H9 (cell line): ENCODE data around the gene MUCL3. TPM values are rescaled to one million over a fixed set of nuclear protein-coding genes. Genes with fewer than 3 reads are reported as not detected.

Experiments
- DNase-seq: peaks from one replicate; pipeline ENCODE4 v3.0.0-alpha.2; 2017
- H2AFZ ChIP-seq: one replicate; pipeline ENCODE4 v1.6.1; 2013; ENCODE audit warnings: mild to moderate bottlenecking, low read length, control low read depth, moderate library complexity
- H2AK5ac ChIP-seq: 2 replicates; pipeline ENCODE4 v1.6.1; 2013; ENCODE audit warnings: low read length, control low read depth, mixed read lengths; ENCODE audit not compliant: insufficient read length
- H2BK120ac ChIP-seq: one replicate; pipeline ENCODE4 v1.6.1; 2013; ENCODE audit warnings: low read depth, mild to moderate bottlenecking, low read length, control low read depth, inconsistent platforms; ENCODE audit not compliant: poor library complexity, severe bottlenecking
- H2BK12ac ChIP-seq: 2 replicates; pipeline ENCODE4 v1.6.1; 2013; ENCODE audit warnings: low read length, control low read depth, mixed read lengths, low read depth; ENCODE audit not compliant: insufficient read length
- H2BK15ac ChIP-seq: 2 replicates; pipeline ENCODE4 v1.6.1; 2013; ENCODE audit warnings: low read depth, low read length, control low read depth
- H2BK20ac ChIP-seq: one replicate; pipeline ENCODE4 v1.6.1; 2013; ENCODE audit warnings: low read depth, mild to moderate bottlenecking, low read length, control low read depth, inconsistent platforms; ENCODE audit not compliant: poor library complexity, severe bottlenecking
- H2BK5ac ChIP-seq: 2 replicates; pipeline ENCODE4 v1.6.1; 2013; ENCODE audit warnings: low read length, control low read depth, mixed read lengths; ENCODE audit not compliant: insufficient read length
- H3K14ac ChIP-seq: 2 replicates; pipeline ENCODE4 v1.6.1; 2013; ENCODE audit warnings: low read length, control low read depth; ENCODE audit not compliant: insufficient read depth
- H3K18ac ChIP-seq: 2 replicates; pipeline ENCODE4 v1.6.1; 2013; ENCODE audit warnings: low read depth, mild to moderate bottlenecking, mixed read lengths, low read length, control low read depth; ENCODE audit not compliant: insufficient read length
- H3K23ac ChIP-seq: 2 replicates; pipeline ENCODE4 v1.6.1; 2013; ENCODE audit warnings: low read length, control low read depth, mixed read lengths, low read depth; ENCODE audit not compliant: insufficient read length
- H3K23me2 ChIP-seq: 2 replicates; pipeline ENCODE4 v1.6.1; 2013; ENCODE audit warnings: low read depth, mild to moderate bottlenecking, mixed read lengths, low read length, control low read depth; ENCODE audit not compliant: insufficient read length, poor library complexity, severe bottlenecking
- H3K27ac ChIP-seq: 2 replicates; pipeline ENCODE4 v1.5.1; 2013; ENCODE audit warnings: low read length, control low read depth, mixed read lengths, low read depth; ENCODE audit not compliant: insufficient read length
- H3K27me3 ChIP-seq: 2 replicates; pipeline ENCODE4 v1.6.1; 2013; ENCODE audit warnings: low read length, control low read depth, inconsistent platforms; ENCODE audit not compliant: insufficient read depth
- H3K4ac ChIP-seq: 2 replicates; pipeline ENCODE4 v1.6.1; 2013; ENCODE audit warnings: low read depth, mild to moderate bottlenecking, control low read depth, inconsistent platforms, low read length, moderate library complexity
- H3K4me1 ChIP-seq: 2 replicates; pipeline ENCODE4 v1.6.1; 2013; ENCODE audit warnings: low read length, control low read depth, inconsistent platforms; ENCODE audit not compliant: insufficient read depth
- H3K4me2 ChIP-seq: 2 replicates; pipeline ENCODE4 v1.6.1; 2013; ENCODE audit warnings: low read length, control low read depth, mixed read lengths; ENCODE audit not compliant: insufficient read length, insufficient read depth
- H3K56ac ChIP-seq: 2 replicates; pipeline ENCODE4 v1.6.1; 2013; ENCODE audit warnings: low read depth, mild to moderate bottlenecking, mixed read lengths, low read length, control low read depth; ENCODE audit not compliant: insufficient read length
- H3K79me1 ChIP-seq: 2 replicates; pipeline ENCODE4 v1.6.1; 2013; ENCODE audit warnings: low read depth, mild to moderate bottlenecking, moderate library complexity, low read length, control low read depth, inconsistent platforms; ENCODE audit not compliant: insufficient read depth, poor library complexity, severe bottlenecking
- H3K79me2 ChIP-seq: 2 replicates; pipeline ENCODE4 v1.6.1; 2013; ENCODE audit warnings: low read length, control low read depth, inconsistent platforms; ENCODE audit not compliant: insufficient read depth
- H3K9ac ChIP-seq: 2 replicates; pipeline ENCODE4 v1.6.1; 2013; ENCODE audit warnings: low read length, control low read depth, mixed read lengths; ENCODE audit not compliant: insufficient read length; ENCODE audit errors: extremely low read depth
- H3K9me3 ChIP-seq: one replicate; pipeline ENCODE4 v1.6.1; 2013; ENCODE audit warnings: low read depth, low read length, inconsistent platforms; ENCODE audit not compliant: control insufficient read depth
- H3T11ph ChIP-seq: one replicate; pipeline ENCODE4 v1.6.1; 2013; ENCODE audit warnings: mild to moderate bottlenecking, low read length, control low read depth, inconsistent platforms
- H4K20me1 ChIP-seq: one replicate; pipeline ENCODE4 v1.6.1; 2013; ENCODE audit not compliant: control insufficient read depth, insufficient read length, insufficient read depth
- H4K5ac ChIP-seq: 2 replicates; pipeline ENCODE4 v1.6.1; 2013; ENCODE audit warnings: low read depth, mild to moderate bottlenecking, mixed read lengths, low read length, control low read depth; ENCODE audit not compliant: insufficient read length
- H4K8ac ChIP-seq: replicated peaks from 2 replicates; pipeline ENCODE4 v1.6.1; 2013; ENCODE audit warnings: low read length, control low read depth, mixed read lengths, low read depth; ENCODE audit not compliant: insufficient read length
- H4K91ac ChIP-seq: 2 replicates; pipeline ENCODE4 v1.6.1; 2013; ENCODE audit warnings: low read depth, mild to moderate bottlenecking, moderate library complexity, mixed read lengths, low read length, control low read depth; ENCODE audit not compliant: insufficient read length
- H3K27ac Mint-ChIP-seq, 3 experiments: 2 replicates in 2 of 3; 3 replicates in 1 of 3; pipeline ENCODE4 v1.8.0; 2020 to 2021; ENCODE audit warnings: mixed read lengths in 3 of 3, mild to moderate bottlenecking in 1 of 3, moderate library complexity in 1 of 3
- H3K27me3 Mint-ChIP-seq: 2 replicates; pipeline ENCODE4 v1.8.0; 2021; ENCODE audit warnings: low read depth, mild to moderate bottlenecking, moderate library complexity, mixed read lengths
- H3K36me3 Mint-ChIP-seq, 3 experiments: 2 replicates in 2 of 3; 3 replicates in 1 of 3; pipeline ENCODE4 v1.8.0; 2020 to 2021; ENCODE audit warnings: low read depth in 3 of 3, mixed read lengths in 3 of 3; ENCODE audit not compliant: insufficient read depth in 1 of 3
- H3K4me1 Mint-ChIP-seq, 2 experiments: 2 replicates each; pipeline ENCODE4 v1.8.0; 2020; ENCODE audit warnings: mixed read lengths in 2 of 2
- H3K4me3 Mint-ChIP-seq, 2 experiments: 2 replicates in 1 of 2; 3 replicates in 1 of 2; pipeline ENCODE4 v1.8.0; 2020 to 2021; ENCODE audit warnings: mild to moderate bottlenecking in 2 of 2, mixed read lengths in 2 of 2, moderate library complexity in 1 of 2
- H3K9me3 Mint-ChIP-seq, 2 experiments: 2 replicates in 1 of 2; 3 replicates in 1 of 2; pipeline ENCODE4 v1.8.0; 2020; ENCODE audit warnings: mild to moderate bottlenecking in 2 of 2, mixed read lengths in 2 of 2, moderate library complexity in 1 of 2
- WGBS: extraction: QIAGEN DNeasy Blood & Tissue Kit; methylation state at CpG from one replicate; pipeline ENCODE4 v1.1.7; 2013; ENCODE audit warnings: missing lambda C conversion rate, low lambda C conversion rate, mixed read lengths; ENCODE audit not compliant: insufficient read length; ENCODE audit errors: extremely low coverage; 5-methylcytosine and 5-hydroxymethylcytosine counted together
- total RNA-seq: library from RNA; stranded (reverse); gene quantifications from 2 replicates; pipeline ENCODE4 v1.2.1, GENCODE V29; 2021
- TF ChIP-seq, protein P1 (sequence below): fragments of 200-600 bp; sonication (generic); conservative IDR thresholded peaks from 3 replicates; pipeline ENCODE4 v1.8.0; 2021; ENCODE audit warnings: antibody characterized with exemption, mild to moderate bottlenecking

The MUCL3 gene
- total RNA-seq, 1 experiment from 2014 or later, result 0.15 TPM

DNA sequence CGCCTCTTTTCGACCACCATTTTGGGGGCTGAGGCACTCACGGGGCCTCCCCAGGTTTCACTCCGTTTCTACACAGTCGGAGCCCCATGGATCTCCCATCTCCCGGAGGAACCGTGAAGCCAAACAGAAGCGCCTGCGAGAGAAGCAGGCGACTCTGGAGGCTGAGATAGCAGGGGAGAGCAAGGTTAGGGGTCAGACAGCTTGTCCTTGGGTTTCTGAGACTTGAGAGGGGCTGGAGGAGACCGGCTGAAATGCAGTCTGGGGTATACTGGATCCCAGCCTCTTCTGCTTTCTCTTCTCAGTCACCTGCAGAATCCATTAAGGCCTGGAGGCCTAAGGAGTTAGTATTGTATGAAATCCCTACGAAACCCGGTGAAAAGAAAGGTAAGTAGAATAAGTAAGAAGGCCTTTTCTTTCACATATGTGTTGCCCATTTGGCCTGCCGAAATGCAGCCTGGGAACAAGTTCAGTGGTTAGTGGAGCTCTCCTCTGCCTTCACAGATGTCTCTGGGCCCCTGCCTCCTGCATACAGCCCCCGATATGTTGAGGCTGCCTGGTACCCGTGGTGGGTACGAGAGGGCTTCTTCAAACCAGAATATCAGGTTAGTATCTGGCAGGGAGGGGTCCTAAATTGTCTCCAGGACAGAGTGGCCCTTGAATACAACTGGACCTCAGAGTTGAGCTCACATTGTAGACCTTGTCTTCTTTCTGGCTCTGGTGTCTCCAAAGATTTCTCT is 25.8 kb upstream of the MUCL3 start:
- Mint-ChIP-seq H3K27me3 (no peaks in the 10 kb centered on the region; the same call in none of the 2 replicates), H3K4me3 (peak overlapping the region; percentile 82 to 93), H3K36me3 (peaks cover 41 to 78% (median 75%) of the 10 kb centered on the region in 3 experiments), H3K4me1 (peaks cover 22 to 26% of the 10 kb centered on the region in 2 experiments), H3K27ac (peak overlapping the region; percentile 26 to 89 (median 53); a peak in 3 of 7 replicates), H3K9me3 (no peaks in the 10 kb centered on the region)
- no peak overlapping the region for H4K8ac ChIP-seq
- H2BK12ac ChIP-seq, result no peak overlapping the region
- H4K5ac ChIP-seq, result no peak overlapping the region
- H3K27me3 ChIP-seq, result no peaks in the 10 kb centered on the region
- H3K9me3 ChIP-seq, result no peaks in the 10 kb centered on the region
- no peak overlapping the region for H4K91ac ChIP-seq
- H4K20me1 ChIP-seq, result no peaks in the 10 kb centered on the region
- no peak overlapping the region for H2AFZ ChIP-seq
- H3K27ac ChIP-seq, result no peak overlapping the region
- H3K79me1 ChIP-seq, result no peaks in the 10 kb centered on the region
- H3K23ac ChIP-seq, result no peak overlapping the region
- DNase-seq, result no peak
- H2BK15ac ChIP-seq, result no peak overlapping the region
- H3K9ac ChIP-seq, result peak overlapping the region; percentile 28
- TF ChIP-seq, protein P1, sequence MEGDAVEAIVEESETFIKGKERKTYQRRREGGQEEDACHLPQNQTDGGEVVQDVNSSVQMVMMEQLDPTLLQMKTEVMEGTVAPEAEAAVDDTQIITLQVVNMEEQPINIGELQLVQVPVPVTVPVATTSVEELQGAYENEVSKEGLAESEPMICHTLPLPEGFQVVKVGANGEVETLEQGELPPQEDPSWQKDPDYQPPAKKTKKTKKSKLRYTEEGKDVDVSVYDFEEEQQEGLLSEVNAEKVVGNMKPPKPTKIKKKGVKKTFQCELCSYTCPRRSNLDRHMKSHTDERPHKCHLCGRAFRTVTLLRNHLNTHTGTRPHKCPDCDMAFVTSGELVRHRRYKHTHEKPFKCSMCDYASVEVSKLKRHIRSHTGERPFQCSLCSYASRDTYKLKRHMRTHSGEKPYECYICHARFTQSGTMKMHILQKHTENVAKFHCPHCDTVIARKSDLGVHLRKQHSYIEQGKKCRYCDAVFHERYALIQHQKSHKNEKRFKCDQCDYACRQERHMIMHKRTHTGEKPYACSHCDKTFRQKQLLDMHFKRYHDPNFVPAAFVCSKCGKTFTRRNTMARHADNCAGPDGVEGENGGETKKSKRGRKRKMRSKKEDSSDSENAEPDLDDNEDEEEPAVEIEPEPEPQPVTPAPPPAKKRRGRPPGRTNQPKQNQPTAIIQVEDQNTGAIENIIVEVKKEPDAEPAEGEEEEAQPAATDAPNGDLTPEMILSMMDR, result no peak
- peak overlapping the region; percentile 78 for H3K4me2 ChIP-seq
- H3K23me2 ChIP-seq, result peaks cover 10% of the 10 kb centered on the region
- no CpG with 5 or more reads among the region's 17 CpGs for WGBS
- H3K14ac ChIP-seq, result no peak overlapping the region
- H3K79me2 ChIP-seq, result no peaks in the 10 kb centered on the region
- no peak overlapping the region for H2AK5ac ChIP-seq
- no peak overlapping the region for H3K18ac ChIP-seq
- no peak overlapping the region for H2BK120ac ChIP-seq
- no peak overlapping the region for H3T11ph ChIP-seq
- no peaks in the 10 kb centered on the region for H3K4me1 ChIP-seq
- no peak overlapping the region for H2BK5ac ChIP-seq
- H3K56ac ChIP-seq, result no peak overlapping the region
- no peak overlapping the region for H3K4ac ChIP-seq
- H2BK20ac ChIP-seq, result no peak overlapping the region
